K562 (cell line): Measurements from ENCODE around the gene SORCS2. TPM values are rescaled to one million over a fixed set of nuclear protein-coding genes. Genes with fewer than 3 reads are reported as not detected.

Source experiments
- ATAC-seq: fragments of 200-7000 bp; cut with Tn5 transposase; 3 replicates; pipeline ENCODE4 v1.9.1; 2020; ENCODE audit warnings: moderate library complexity
- BruUV-seq: library from RNA; stranded (reverse); fragments of 400-500 nt; replicated peaks from 2 replicates; lab custom pipeline; 2021; lab: Mats Ljungman, UMichigan
- CTCF ChIA-PET: fragments of 300-600 bp; formaldehyde crosslinking; extraction: SDS; loops from one replicate; lab custom pipeline; 2021; ENCODE audit warnings: low intra/inter-chr PET ratio; lab: Yijun Ruan, JAX
- POLR2A ChIA-PET: fragments of 300-600, 350-650 bp; sonication (Branson Sonifier 250); formaldehyde crosslinking; extraction: SDS; loops from one replicate; lab custom pipeline; 2021; ENCODE audit warnings: antibody characterized with exemption, inconsistent platforms; lab: Yijun Ruan, JAX
- DNase-seq, 4 experiments: peaks; one replicate each; pipeline versions ENCODE4 v3.0.0 to v3.0.0-alpha.2; 2011 to 2018; ENCODE audit warnings: low spot score in 3 of 4, mixed read lengths in 3 of 4; ENCODE audit errors: extremely low read depth in 1 of 4
- FAIRE-seq: peaks from 2 replicates; lab custom pipeline; 2011; peaks lifted over from hg19 to GRCh38; lab: Jason Lieb, UNC
- H2AFZ ChIP-seq: 2 replicates; pipeline ENCODE4 v1.6.0; 2011; ENCODE audit warnings: low read depth, low read length, control low read depth, inconsistent platforms
- H3K27ac ChIP-seq: fragments of 200-600 bp; 3 replicates; pipeline ENCODE4 v1.8.0; 2011; ENCODE audit warnings: low read depth, mild to moderate bottlenecking, control low read depth, inconsistent platforms, low read length, moderate library complexity, mixed read lengths; ENCODE audit errors: extremely low read depth
- H3K27me3 ChIP-seq, 2 experiments: fragments of 300-600 bp in 1 of 2; 2 replicates in 1 of 2; 3 replicates in 1 of 2; pipeline versions ENCODE4 v1.6.0 to v1.8.0; 2011; ENCODE audit warnings: inconsistent platforms in 2 of 2, low read length in 2 of 2, mild to moderate bottlenecking in 1 of 2, mixed read lengths in 1 of 2, moderate library complexity in 1 of 2; ENCODE audit not compliant: control insufficient read depth in 2 of 2, insufficient read depth in 2 of 2
- H3K36me3 ChIP-seq: fragments of 300-600 bp; 3 replicates; pipeline ENCODE4 v1.8.0; 2011; ENCODE audit warnings: mild to moderate bottlenecking, low read length, inconsistent platforms; ENCODE audit not compliant: control insufficient read depth, insufficient read depth
- H3K4me1 ChIP-seq, 2 experiments: fragments of 200-600 bp in 1 of 2; replicated peaks in 1 of 2; 2 replicates in 1 of 2; 3 replicates in 1 of 2; pipeline versions ENCODE4 v1.5.1 to v1.8.0; 2011; ENCODE audit warnings: inconsistent platforms in 2 of 2, low read length in 2 of 2, mild to moderate bottlenecking in 1 of 2, mixed read lengths in 1 of 2, moderate library complexity in 1 of 2; ENCODE audit not compliant: control insufficient read depth in 2 of 2, insufficient read depth in 2 of 2
- H3K4me2 ChIP-seq: 2 replicates; pipeline ENCODE4 v1.6.1; 2011; ENCODE audit warnings: low read length, control low read depth, inconsistent platforms, mixed read lengths; ENCODE audit not compliant: insufficient read depth
- H3K4me3 ChIP-seq: fragments of 200-600 bp; sonication (generic), shearing (Covaris generic); 2 replicates; pipeline ENCODE4 v1.5.1; 2016; ENCODE audit warnings: control low read depth, inconsistent platforms
- H3K79me2 ChIP-seq: fragments of 200-600 bp; 3 replicates; pipeline ENCODE4 v1.8.0; 2011; ENCODE audit warnings: low read length, inconsistent platforms; ENCODE audit not compliant: control insufficient read depth, insufficient read depth
- H3K9ac ChIP-seq, 2 experiments: 2 replicates each; pipeline versions ENCODE4 v1.6.0 to v1.6.1; 2011; ENCODE audit warnings: low read depth in 2 of 2, low read length in 2 of 2, control low read depth in 1 of 2, inconsistent platforms in 1 of 2, mild to moderate bottlenecking in 1 of 2, mixed read lengths in 1 of 2; ENCODE audit not compliant: insufficient read depth in 1 of 2
- H3K9me1 ChIP-seq: one replicate; pipeline ENCODE4 v1.6.0; 2011; ENCODE audit warnings: inconsistent platforms, mild to moderate bottlenecking, low read length, moderate library complexity; ENCODE audit not compliant: control insufficient read depth, insufficient read depth
- H3K9me3 ChIP-seq: replicated peaks from 2 replicates; pipeline ENCODE4 v1.5.1; 2011; ENCODE audit warnings: low read depth, low read length, inconsistent platforms; ENCODE audit not compliant: control insufficient read depth, insufficient read depth
- H4K20me1 ChIP-seq: replicated peaks from 2 replicates; pipeline ENCODE4 v1.6.1; 2011; ENCODE audit warnings: low read length, inconsistent platforms, mixed read lengths; ENCODE audit not compliant: control insufficient read depth, insufficient read depth
- ARHGAP35 ChIP-seq: fragments of 450-650 bp; IDR thresholded peaks from 2 replicates; pipeline ENCODE4 v1.6.1; 2018; ENCODE audit not compliant: partially characterized antibody
- FOXP1 ChIP-seq: sonication (generic); formaldehyde crosslinking; IDR thresholded peaks from 2 replicates; pipeline ENCODE4 v1.8.0; 2022; ENCODE audit warnings: mild to moderate bottlenecking, missing genetic modification reagents
- PRDM10 ChIP-seq: fragments of 450-650 bp; IDR thresholded peaks from 2 replicates; pipeline ENCODE4 v1.6.1; 2018; ENCODE audit not compliant: partially characterized antibody
- PRPF4 ChIP-seq: fragments of 200-400 bp; formaldehyde crosslinking; IDR thresholded peaks from one replicate; pipeline ENCODE4 v1.6.1; 2017; ENCODE audit warnings: low read length, low read depth, mild to moderate bottlenecking; ENCODE audit not compliant: insufficient read depth, poor library complexity, severe bottlenecking
- ZKSCAN3 ChIP-seq: fragments of 250-450 bp; sonication (Bioruptor Pico); IDR thresholded peaks from 2 replicates; pipeline ENCODE4 v1.4.0; 2020
- ZNF184 ChIP-seq: sonication (generic); formaldehyde crosslinking; IDR thresholded peaks from 2 replicates; pipeline ENCODE4 v1.5.0; 2020; ENCODE audit warnings: missing genetic modification reagents
- ZNF444 ChIP-seq: fragments of 250-450 bp; sonication (Bioruptor Pico); IDR thresholded peaks from 2 replicates; pipeline ENCODE4 v1.4.0; 2020; ENCODE audit warnings: mild to moderate bottlenecking, moderate library complexity
- WGBS: fragments of 100-300 bp; shearing (Covaris generic); methylation state at CpG from one replicate; pipeline ENCODE4 v1.1.6; 2016; ENCODE audit warnings: low coverage, mixed read lengths; ENCODE audit not compliant: insufficient coverage; ENCODE audit errors: missing lambda C conversion rate; 5-methylcytosine and 5-hydroxymethylcytosine counted together
- in situ Hi-C: fragments of 300-500 bp; cut with MboI; formaldehyde crosslinking; loops from 4 replicates; pipeline ENCODE4 v1.15.0; 2018; ENCODE audit warnings: inconsistent platforms, mixed read lengths
- intact Hi-C: fragments of 100-400 bp; cut with micrococcal nuclease; formaldehyde crosslinking; loops from 2 replicates; pipeline ENCODE4 v1.14.2; 2022
- polyA plus RNA-seq, 8 experiments: library from polyadenylated mRNA; depleted of rRNA in 4 of 8; stranded (reverse) in 5 of 8; unstranded in 3 of 8; fragments of >200 nt; fragmentation: Nextera tagmentation in 2 of 8; fragmentation: Illumina TruSeq in 1 of 8; extraction: Ambion mirVana in 2 of 8; extraction: Trizol in 1 of 8; gene quantifications; 2 replicates each; pipeline versions ENCODE4 v1.2.1 to v1.2.3, GENCODE V29; 2011 to 2014; ENCODE audit warnings: inconsistent platforms in 1 of 8, missing spikeins in 1 of 8
- total RNA-seq, 7 experiments: library from RNA; depleted of rRNA in 6 of 7; stranded (reverse); fragments of >200 nt in 6 of 7; fragmentation: Illumina TruSeq in 2 of 7; extraction: Trizol in 2 of 7; gene quantifications; 2 replicates each; pipeline versions ENCODE4 v1.2.1 to v1.2.3, GENCODE V29; 2011 to 2021; ENCODE audit warnings: low replicate concordance in 1 of 7
- TF ChIP-seq, protein P1 (sequence below), 2 experiments: fragments of 450-650 bp in 1 of 2; sonication (generic) in 1 of 2; formaldehyde crosslinking; conservative IDR thresholded peaks; 2 replicates each; pipeline versions ENCODE4 v1.4.0 to v1.8.1; 2020 to 2022; ENCODE audit warnings: mild to moderate bottlenecking in 1 of 2, missing genetic modification reagents in 1 of 2
- TF ChIP-seq, protein P2 (sequence below), 3 experiments: fragments of 200-800 bp in 1 of 3; fragments of 250-450 bp in 1 of 3; fragments of 450-650 bp in 1 of 3; sonication (Bioruptor Pico) in 1 of 3; sonication (Bioruptor generic) in 1 of 3; formaldehyde crosslinking in 1 of 3; IDR thresholded peaks; 2 replicates each; pipeline versions ENCODE4 v1.6.1 to v1.8.0; 2016 to 2022; ENCODE audit warnings: mild to moderate bottlenecking in 2 of 3, missing genetic modification characterization in 2 of 3, missing compliant biosample characterization in 1 of 3, moderate library complexity in 1 of 3
- TF ChIP-seq, protein P3 (sequence below): fragments of 150-350 bp; IDR thresholded peaks from 2 replicates; pipeline ENCODE4 v1.6.1; 2014; ENCODE audit warnings: low read depth, mild to moderate bottlenecking, low read length, borderline replicate concordance

Gene SORCS2
- total and polyA plus RNA-seq, 9 of the 15 experiments (the other 6 are each of a cell fraction or from before 2014, with no cell fraction given), result not detected

GRCh38 chr4:7352486-7352885, 160.1 kb downstream of the SORCS2 start:
- Histone ChIP-seq H3K9me3 (no peaks in the 10 kb centered on the region), H4K20me1 (no peaks in the 10 kb centered on the region; the same call in 1 of the 2 replicates), H3K79me2 (no peaks in the 10 kb centered on the region), H2AFZ (no peak overlapping the region), H3K27me3 (peaks cover 0 to 6% of the 10 kb centered on the region in 2 experiments; a peak in 1 of 5 replicates), H3K4me2 (no peak overlapping the region), H3K9me1 (peaks cover 4% of the 10 kb centered on the region), H3K27ac (no peak overlapping the region), H3K36me3 (no peaks in the 10 kb centered on the region), H3K4me1 (no peaks in the 10 kb centered on the region), H3K4me3 (no peak overlapping the region), H3K9ac (no peak overlapping the region)
- no peak for ATAC-seq
- WGBS, result 3% methylated on average over 5 of the region's 6 CpGs
- BruUV-seq, result no TSS peak
- ChIA-PET CTCF (no interaction called here), POLR2A (no interaction called here)
- no peak for DNase-seq
- in situ Hi-C loops, result no loop called here
- intact Hi-C loops, result no loop called here
- FAIRE-seq, result no peak
- TF ChIP-seq ZNF444 (CRISPR knock-in tag) (no peak), ZKSCAN3 (CRISPR knock-in tag) (no peak), ARHGAP35 (no peak), PRPF4 (no peak), FOXP1 (CRISPR knock-in tag) (no peak), PRDM10 (no peak), ZNF184 (CRISPR knock-in tag) (no peak)
- TF ChIP-seq, protein P1, sequence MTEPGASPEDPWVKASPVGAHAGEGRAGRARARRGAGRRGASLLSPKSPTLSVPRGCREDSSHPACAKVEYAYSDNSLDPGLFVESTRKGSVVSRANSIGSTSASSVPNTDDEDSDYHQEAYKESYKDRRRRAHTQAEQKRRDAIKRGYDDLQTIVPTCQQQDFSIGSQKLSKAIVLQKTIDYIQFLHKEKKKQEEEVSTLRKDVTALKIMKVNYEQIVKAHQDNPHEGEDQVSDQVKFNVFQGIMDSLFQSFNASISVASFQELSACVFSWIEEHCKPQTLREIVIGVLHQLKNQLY (CRISPR knock-in tag; conservative IDR thresholded peaks at IDR 0.05), result no peak
- TF ChIP-seq, protein P2, sequence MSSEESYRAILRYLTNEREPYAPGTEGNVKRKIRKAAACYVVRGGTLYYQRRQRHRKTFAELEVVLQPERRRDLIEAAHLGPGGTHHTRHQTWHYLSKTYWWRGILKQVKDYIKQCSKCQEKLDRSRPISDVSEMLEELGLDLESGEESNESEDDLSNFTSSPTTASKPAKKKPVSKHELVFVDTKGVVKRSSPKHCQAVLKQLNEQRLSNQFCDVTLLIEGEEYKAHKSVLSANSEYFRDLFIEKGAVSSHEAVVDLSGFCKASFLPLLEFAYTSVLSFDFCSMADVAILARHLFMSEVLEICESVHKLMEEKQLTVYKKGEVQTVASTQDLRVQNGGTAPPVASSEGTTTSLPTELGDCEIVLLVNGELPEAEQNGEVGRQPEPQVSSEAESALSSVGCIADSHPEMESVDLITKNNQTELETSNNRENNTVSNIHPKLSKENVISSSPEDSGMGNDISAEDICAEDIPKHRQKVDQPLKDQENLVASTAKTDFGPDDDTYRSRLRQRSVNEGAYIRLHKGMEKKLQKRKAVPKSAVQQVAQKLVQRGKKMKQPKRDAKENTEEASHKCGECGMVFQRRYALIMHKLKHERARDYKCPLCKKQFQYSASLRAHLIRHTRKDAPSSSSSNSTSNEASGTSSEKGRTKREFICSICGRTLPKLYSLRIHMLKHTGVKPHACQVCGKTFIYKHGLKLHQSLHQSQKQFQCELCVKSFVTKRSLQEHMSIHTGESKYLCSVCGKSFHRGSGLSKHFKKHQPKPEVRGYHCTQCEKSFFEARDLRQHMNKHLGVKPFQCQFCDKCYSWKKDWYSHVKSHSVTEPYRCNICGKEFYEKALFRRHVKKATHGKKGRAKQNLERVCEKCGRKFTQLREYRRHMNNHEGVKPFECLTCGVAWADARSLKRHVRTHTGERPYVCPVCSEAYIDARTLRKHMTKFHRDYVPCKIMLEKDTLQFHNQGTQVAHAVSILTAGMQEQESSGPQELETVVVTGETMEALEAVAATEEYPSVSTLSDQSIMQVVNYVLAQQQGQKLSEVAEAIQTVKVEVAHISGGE (CRISPR knock-in tag; IDR thresholded peaks at IDR 0.05), result no peak
- TF ChIP-seq, protein P3, sequence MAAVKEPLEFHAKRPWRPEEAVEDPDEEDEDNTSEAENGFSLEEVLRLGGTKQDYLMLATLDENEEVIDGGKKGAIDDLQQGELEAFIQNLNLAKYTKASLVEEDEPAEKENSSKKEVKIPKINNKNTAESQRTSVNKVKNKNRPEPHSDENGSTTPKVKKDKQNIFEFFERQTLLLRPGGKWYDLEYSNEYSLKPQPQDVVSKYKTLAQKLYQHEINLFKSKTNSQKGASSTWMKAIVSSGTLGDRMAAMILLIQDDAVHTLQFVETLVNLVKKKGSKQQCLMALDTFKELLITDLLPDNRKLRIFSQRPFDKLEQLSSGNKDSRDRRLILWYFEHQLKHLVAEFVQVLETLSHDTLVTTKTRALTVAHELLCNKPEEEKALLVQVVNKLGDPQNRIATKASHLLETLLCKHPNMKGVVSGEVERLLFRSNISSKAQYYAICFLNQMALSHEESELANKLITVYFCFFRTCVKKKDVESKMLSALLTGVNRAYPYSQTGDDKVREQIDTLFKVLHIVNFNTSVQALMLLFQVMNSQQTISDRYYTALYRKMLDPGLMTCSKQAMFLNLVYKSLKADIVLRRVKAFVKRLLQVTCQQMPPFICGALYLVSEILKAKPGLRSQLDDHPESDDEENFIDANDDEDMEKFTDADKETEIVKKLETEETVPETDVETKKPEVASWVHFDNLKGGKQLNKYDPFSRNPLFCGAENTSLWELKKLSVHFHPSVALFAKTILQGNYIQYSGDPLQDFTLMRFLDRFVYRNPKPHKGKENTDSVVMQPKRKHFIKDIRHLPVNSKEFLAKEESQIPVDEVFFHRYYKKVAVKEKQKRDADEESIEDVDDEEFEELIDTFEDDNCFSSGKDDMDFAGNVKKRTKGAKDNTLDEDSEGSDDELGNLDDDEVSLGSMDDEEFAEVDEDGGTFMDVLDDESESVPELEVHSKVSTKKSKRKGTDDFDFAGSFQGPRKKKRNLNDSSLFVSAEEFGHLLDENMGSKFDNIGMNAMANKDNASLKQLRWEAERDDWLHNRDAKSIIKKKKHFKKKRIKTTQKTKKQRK, result no peak
